K562 (cell line): ENCODE measurements around the gene WDR27. TPM values are rescaled to one million over a fixed set of nuclear protein-coding genes. Genes with fewer than 3 reads are reported as not detected.

ENCODE experiments used
- ADNP ChIP-seq: fragments of 200-800 bp; sonication (Bioruptor generic); IDR thresholded peaks from 2 replicates; pipeline ENCODE4 v1.6.1; 2016; ENCODE audit warnings: missing genetic modification characterization, missing compliant biosample characterization
- ARID1B ChIP-seq: fragments of 450-650 bp; IDR thresholded peaks from 2 replicates; pipeline ENCODE4 v1.6.1; 2016; ENCODE audit warnings: antibody characterized with exemption, mild to moderate bottlenecking, inconsistent platforms
- EZH2 ChIP-seq: IDR thresholded peaks from 2 replicates; pipeline ENCODE4 v1.6.1; 2012; ENCODE audit warnings: low read depth, mild to moderate bottlenecking, inconsistent platforms, low read length, borderline replicate concordance
- FOXK1 ChIP-seq: sonication (generic); formaldehyde crosslinking; IDR thresholded peaks from 2 replicates; pipeline ENCODE4 v1.8.0; 2022; ENCODE audit warnings: missing genetic modification reagents, mild to moderate bottlenecking, borderline replicate concordance
- FUS ChIP-seq: fragments of 200-400 bp; formaldehyde crosslinking; optimal IDR thresholded peaks from 2 replicates; pipeline ENCODE3; 2017; ENCODE audit warnings: low read depth, low read length
- GTF2A2 ChIP-seq: IDR thresholded peaks from 2 replicates; pipeline ENCODE4 v1.6.1; 2016; ENCODE audit warnings: mild to moderate bottlenecking, missing genetic modification characterization, missing compliant biosample characterization
- HMGN3 ChIP-seq: IDR thresholded peaks from 2 replicates; pipeline ENCODE4 v1.6.1; 2011; ENCODE audit warnings: borderline replicate concordance, low read depth, mild to moderate bottlenecking, mixed read lengths, low read length; ENCODE audit not compliant: insufficient read length; ENCODE audit errors: extremely low read depth
- HSF4 ChIP-seq: fragments of 250-450 bp; sonication (Bioruptor Pico); IDR thresholded peaks from 2 replicates; pipeline ENCODE4 v2.1.2; 2022; ENCODE audit warnings: mild to moderate bottlenecking, moderate library complexity, borderline replicate concordance
- KLF6 ChIP-seq: fragments of 250-450 bp; sonication (Bioruptor Pico); IDR thresholded peaks from 2 replicates; pipeline ENCODE4 v1.4.0; 2020; ENCODE audit warnings: mild to moderate bottlenecking, moderate library complexity, borderline replicate concordance
- LEF1 ChIP-seq: fragments of 450-650 bp; IDR thresholded peaks from 2 replicates; pipeline ENCODE4 v1.6.1; 2016; ENCODE audit warnings: mild to moderate bottlenecking
- NFRKB ChIP-seq: fragments of 450-650 bp; IDR thresholded peaks from 2 replicates; pipeline ENCODE4 v1.6.1; 2016; ENCODE audit warnings: low read depth
- NUFIP1 ChIP-seq: fragments of 450-650 bp; IDR thresholded peaks from 2 replicates; pipeline ENCODE4 v1.6.1; 2018; ENCODE audit not compliant: partially characterized antibody
- OTX1 ChIP-seq: fragments of 450-650 bp; formaldehyde crosslinking; IDR thresholded peaks from 2 replicates; pipeline ENCODE4 v1.4.0; 2022; ENCODE audit warnings: mild to moderate bottlenecking
- RFX5 ChIP-seq: IDR thresholded peaks from 2 replicates; pipeline ENCODE4 v1.6.1; 2011; ENCODE audit warnings: low read depth, mild to moderate bottlenecking, improper control_type of control experiment, low read length
- SOX6 ChIP-seq: fragments of 450-650 bp; IDR thresholded peaks from 2 replicates; pipeline ENCODE4 v1.6.1; 2014; ENCODE audit warnings: mild to moderate bottlenecking
- SREBF2 ChIP-seq: sonication (generic); formaldehyde crosslinking; IDR thresholded peaks from 2 replicates; pipeline ENCODE4 v1.4.0; 2020; ENCODE audit warnings: mild to moderate bottlenecking, missing genetic modification reagents
- ZC3H11A ChIP-seq: IDR thresholded peaks from 2 replicates; pipeline ENCODE4 v1.6.1; 2012; ENCODE audit warnings: low read depth, low read length, improper control_type of control experiment
- ZNF24 ChIP-seq: fragments of 450-650 bp; IDR thresholded peaks from 2 replicates; pipeline ENCODE4 v1.6.1; 2016
- ZNF316 ChIP-seq: fragments of 450-650 bp; IDR thresholded peaks from 2 replicates; pipeline ENCODE4 v1.6.1; 2016
- ZNF436 ChIP-seq: fragments of 250-450, 450-650 bp; sonication (Bioruptor Pico); formaldehyde crosslinking; IDR thresholded peaks from 2 replicates; pipeline ENCODE4 v1.7.0; 2020; ENCODE audit warnings: mild to moderate bottlenecking
- ZNF512 ChIP-seq: IDR thresholded peaks from 2 replicates; pipeline ENCODE4 v1.6.1; 2016; ENCODE audit warnings: missing genetic modification characterization, missing compliant biosample characterization
- ZNF699 ChIP-seq: fragments of 250-450 bp; sonication (Bioruptor Pico); IDR thresholded peaks from 2 replicates; pipeline ENCODE4 v1.8.0; 2021; ENCODE audit warnings: mild to moderate bottlenecking, moderate library complexity; ENCODE audit not compliant: insufficient replicate concordance
- polyA plus RNA-seq, 8 experiments: library from polyadenylated mRNA; depleted of rRNA in 4 of 8; stranded (reverse) in 5 of 8; unstranded in 3 of 8; fragments of >200 nt; fragmentation: Nextera tagmentation in 2 of 8; fragmentation: Illumina TruSeq in 1 of 8; extraction: Ambion mirVana in 2 of 8; extraction: Trizol in 1 of 8; gene quantifications; 2 replicates each; pipeline versions ENCODE4 v1.2.1 to v1.2.3, GENCODE V29; 2011 to 2014; ENCODE audit warnings: inconsistent platforms in 1 of 8, missing spikeins in 1 of 8
- total RNA-seq, 7 experiments: library from RNA; depleted of rRNA in 6 of 7; stranded (reverse); fragments of >200 nt in 6 of 7; fragmentation: Illumina TruSeq in 2 of 7; extraction: Trizol in 2 of 7; gene quantifications; 2 replicates each; pipeline versions ENCODE4 v1.2.1 to v1.2.3, GENCODE V29; 2011 to 2021; ENCODE audit warnings: low replicate concordance in 1 of 7
- TF ChIP-seq, protein P1 (sequence below): fragments of 450-650 bp; IDR thresholded peaks from 2 replicates; pipeline ENCODE4 v1.6.1; 2017; ENCODE audit warnings: antibody characterized with exemption, mild to moderate bottlenecking
- TF ChIP-seq, protein P2 (sequence below): fragments of 450-650 bp; conservative IDR thresholded peaks from 2 replicates; pipeline ENCODE4 v1.6.1; 2016; ENCODE audit warnings: missing genetic modification characterization, low read depth, mild to moderate bottlenecking, control low read depth, missing compliant biosample characterization

Gene WDR27
- total and polyA plus RNA-seq, 9 of the 15 experiments (the other 6 are each of a cell fraction or from before 2014, with no cell fraction given) = 4.3 to 77.2 (median 22.7) TPM

DNA sequence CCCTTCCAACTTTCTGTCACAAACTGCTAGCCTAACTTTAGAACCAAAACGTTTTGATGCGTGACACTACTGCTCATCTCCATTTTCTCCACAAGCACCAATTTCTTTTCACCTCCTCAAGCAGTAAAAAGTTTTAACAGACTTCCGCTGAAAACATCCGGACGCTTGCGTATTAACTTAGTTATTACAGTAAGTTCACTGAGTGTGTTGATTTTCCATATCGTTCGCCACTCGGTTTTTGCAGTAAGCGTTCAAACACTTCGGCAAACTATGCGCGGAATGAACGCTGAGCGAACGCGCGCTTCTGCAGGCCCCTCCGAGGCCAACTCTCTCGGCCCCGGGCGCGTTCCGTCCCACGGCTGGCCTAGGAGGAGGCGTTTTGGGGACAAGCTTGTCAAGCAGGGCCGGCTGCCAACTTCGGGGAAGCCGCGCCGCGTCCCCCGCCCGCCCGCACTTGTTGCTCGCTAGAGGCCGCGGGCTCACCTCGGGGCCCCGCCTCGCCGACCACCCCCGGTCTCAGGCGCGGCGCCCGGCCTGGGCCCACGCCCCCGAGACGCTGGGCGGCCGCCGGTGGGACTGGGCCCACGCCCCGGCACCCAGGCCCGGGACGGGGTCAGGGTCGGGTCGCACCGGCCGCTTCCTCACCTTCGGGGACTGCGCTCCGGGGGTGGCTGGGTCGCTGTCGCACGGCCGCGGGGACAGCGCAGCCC, 21.5 kb upstream of the WDR27 start (continued):
- TF ChIP-seq ZNF436 (no peak), FOXK1 (CRISPR knock-in tag) (no peak), ZNF24 (no peak; the same call in 1 of the 2 replicates), FUS (no peak), EZH2 (no peak), HSF4 (CRISPR knock-in tag) (no peak), SREBF2 (CRISPR knock-in tag) (no peak), HMGN3 (peak; percentile 67), ZNF512 (tag) (no peak), KLF6 (CRISPR knock-in tag) (no peak), LEF1 (peak; percentile 23; the same call in 1 of the 2 replicates), RFX5 (no peak), ZNF316 (no peak), ZNF699 (CRISPR knock-in tag) (no peak), SOX6 (no peak), GTF2A2 (no peak), NUFIP1 (no peak), ADNP (no peak), ARID1B (no peak), OTX1 (CRISPR knock-in tag) (0 out of 2 replicates have a peak, but pooled peaks have one; percentile 44), ZC3H11A (no peak), NFRKB (no peak)
- TF ChIP-seq, protein P1, sequence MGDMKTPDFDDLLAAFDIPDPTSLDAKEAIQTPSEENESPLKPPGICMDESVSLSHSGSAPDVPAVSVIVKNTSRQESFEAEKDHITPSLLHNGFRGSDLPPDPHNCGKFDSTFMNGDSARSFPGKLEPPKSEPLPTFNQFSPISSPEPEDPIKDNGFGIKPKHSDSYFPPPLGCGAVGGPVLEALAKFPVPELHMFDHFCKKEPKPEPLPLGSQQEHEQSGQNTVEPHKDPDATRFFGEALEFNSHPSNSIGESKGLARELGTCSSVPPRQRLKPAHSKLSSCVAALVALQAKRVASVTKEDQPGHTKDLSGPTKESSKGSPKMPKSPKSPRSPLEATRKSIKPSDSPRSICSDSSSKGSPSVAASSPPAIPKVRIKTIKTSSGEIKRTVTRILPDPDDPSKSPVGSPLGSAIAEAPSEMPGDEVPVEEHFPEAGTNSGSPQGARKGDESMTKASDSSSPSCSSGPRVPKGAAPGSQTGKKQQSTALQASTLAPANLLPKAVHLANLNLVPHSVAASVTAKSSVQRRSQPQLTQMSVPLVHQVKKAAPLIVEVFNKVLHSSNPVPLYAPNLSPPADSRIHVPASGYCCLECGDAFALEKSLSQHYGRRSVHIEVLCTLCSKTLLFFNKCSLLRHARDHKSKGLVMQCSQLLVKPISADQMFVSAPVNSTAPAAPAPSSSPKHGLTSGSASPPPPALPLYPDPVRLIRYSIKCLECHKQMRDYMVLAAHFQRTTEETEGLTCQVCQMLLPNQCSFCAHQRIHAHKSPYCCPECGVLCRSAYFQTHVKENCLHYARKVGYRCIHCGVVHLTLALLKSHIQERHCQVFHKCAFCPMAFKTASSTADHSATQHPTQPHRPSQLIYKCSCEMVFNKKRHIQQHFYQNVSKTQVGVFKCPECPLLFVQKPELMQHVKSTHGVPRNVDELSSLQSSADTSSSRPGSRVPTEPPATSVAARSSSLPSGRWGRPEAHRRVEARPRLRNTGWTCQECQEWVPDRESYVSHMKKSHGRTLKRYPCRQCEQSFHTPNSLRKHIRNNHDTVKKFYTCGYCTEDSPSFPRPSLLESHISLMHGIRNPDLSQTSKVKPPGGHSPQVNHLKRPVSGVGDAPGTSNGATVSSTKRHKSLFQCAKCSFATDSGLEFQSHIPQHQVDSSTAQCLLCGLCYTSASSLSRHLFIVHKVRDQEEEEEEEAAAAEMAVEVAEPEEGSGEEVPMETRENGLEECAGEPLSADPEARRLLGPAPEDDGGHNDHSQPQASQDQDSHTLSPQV = no peak
- TF ChIP-seq, protein P2, sequence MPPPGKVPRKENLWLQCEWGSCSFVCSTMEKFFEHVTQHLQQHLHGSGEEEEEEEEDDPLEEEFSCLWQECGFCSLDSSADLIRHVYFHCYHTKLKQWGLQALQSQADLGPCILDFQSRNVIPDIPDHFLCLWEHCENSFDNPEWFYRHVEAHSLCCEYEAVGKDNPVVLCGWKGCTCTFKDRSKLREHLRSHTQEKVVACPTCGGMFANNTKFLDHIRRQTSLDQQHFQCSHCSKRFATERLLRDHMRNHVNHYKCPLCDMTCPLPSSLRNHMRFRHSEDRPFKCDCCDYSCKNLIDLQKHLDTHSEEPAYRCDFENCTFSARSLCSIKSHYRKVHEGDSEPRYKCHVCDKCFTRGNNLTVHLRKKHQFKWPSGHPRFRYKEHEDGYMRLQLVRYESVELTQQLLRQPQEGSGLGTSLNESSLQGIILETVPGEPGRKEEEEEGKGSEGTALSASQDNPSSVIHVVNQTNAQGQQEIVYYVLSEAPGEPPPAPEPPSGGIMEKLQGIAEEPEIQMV (tag) = no peak
